Activated CD8-positive, alpha-beta T cell treated with anti-CD3 and anti-CD28 coated beads for 36 hours (primary cell): ENCODE results near the gene DCD. TPM values are rescaled to one million over a fixed set of nuclear protein-coding genes. Genes with fewer than 3 reads are reported as not detected.

ENCODE experiments used
- ATAC-seq: fragments of 200-7000 bp; cut with Tn5 transposase; one replicate; pipeline ENCODE4 v1.10.0; 2021; ENCODE audit warnings: mild to moderate bottlenecking, moderate library complexity
- CTCF ChIA-PET: fragments of 350-600 bp; sonication (Branson Sonifier 250); formaldehyde crosslinking; loops from one replicate; lab custom pipeline; 2021; ENCODE audit warnings: antibody characterized with exemption; lab: Charles Lee
- POLR2A ChIA-PET: fragments of 350-600 bp; sonication (Branson Sonifier 250); formaldehyde crosslinking; loops from one replicate; lab custom pipeline; 2021; ENCODE audit warnings: antibody characterized with exemption; lab: Charles Lee
- DNase-seq: peaks from one replicate; pipeline ENCODE4 v3.0.0-alpha.2; 2020
- H3K27ac Mint-ChIP-seq: one replicate; pipeline ENCODE4 v1.8.0; 2021; ENCODE audit warnings: mild to moderate bottlenecking, mixed read lengths
- H3K27me3 Mint-ChIP-seq: one replicate; pipeline ENCODE4 v1.8.0; 2021; ENCODE audit warnings: mixed read lengths
- H3K36me3 Mint-ChIP-seq: one replicate; pipeline ENCODE4 v1.8.0; 2021; ENCODE audit warnings: low read depth, mixed read lengths
- H3K4me1 Mint-ChIP-seq: one replicate; pipeline ENCODE4 v1.8.0; 2021; ENCODE audit warnings: low read depth, mixed read lengths
- H3K4me3 Mint-ChIP-seq: one replicate; pipeline ENCODE4 v1.8.0; 2021; ENCODE audit warnings: mild to moderate bottlenecking, moderate library complexity, mixed read lengths
- H3K9me3 Mint-ChIP-seq: one replicate; pipeline ENCODE4 v1.8.0; 2021; ENCODE audit warnings: mixed read lengths
- CTCF ChIP-seq: fragments of 200-600 bp; IDR thresholded peaks from one replicate; pipeline ENCODE4 v1.8.0; 2022; ENCODE audit warnings: antibody characterized with exemption, mild to moderate bottlenecking
- intact Hi-C: fragments of 100-400 bp; cut with micrococcal nuclease; formaldehyde crosslinking; loops from one replicate; pipeline ENCODE4 v1.10.0; 2022
- total RNA-seq, 2 experiments: library from RNA; stranded (reverse); gene quantifications; one replicate each; pipeline ENCODE4 v1.2.3, GENCODE V29; 2021

DCD gene
- total RNA-seq, 2 experiments from 2014 or later, result not detected

GRCh38 chr12:54663603-54664002, 15.4 kb upstream of the DCD start:
- Mint-ChIP-seq H3K27me3 (peaks cover 12% of the 10 kb centered on the region), H3K9me3 (no peaks in the 10 kb centered on the region), H3K4me1 (no peaks in the 10 kb centered on the region), H3K36me3 (no peaks in the 10 kb centered on the region), H3K27ac (no peak overlapping the region), H3K4me3 (no peak overlapping the region)
- no peak for DNase-seq
- ATAC-seq, result no peak
- no peak for TF ChIP-seq CTCF
- ChIA-PET POLR2A (no interaction called here), CTCF (no interaction called here)
- intact Hi-C loops, result no loop called here

DNA sequence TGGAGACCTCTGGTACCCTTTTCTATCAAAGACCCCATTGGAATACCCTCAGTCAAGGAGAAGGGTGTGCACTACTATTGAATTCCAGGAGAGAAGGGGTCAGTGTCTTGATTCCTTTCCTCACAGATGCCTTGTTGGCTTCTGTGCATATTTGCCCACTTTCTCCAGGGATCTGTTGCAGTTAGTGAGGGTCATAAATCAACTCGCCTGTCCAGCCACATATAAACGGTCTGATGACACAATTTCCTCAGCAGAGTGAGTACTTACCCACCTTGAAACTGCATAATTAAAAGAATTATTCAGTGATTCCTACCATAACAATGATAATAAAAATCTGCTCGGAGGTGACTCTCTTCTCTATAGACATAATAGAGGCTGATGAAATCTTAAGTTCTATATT, 13.9 kb upstream of the DCD start:
- Mint-ChIP-seq H3K36me3 (no peaks in the 10 kb centered on the region), H3K4me3 (no peak overlapping the region), H3K4me1 (no peaks in the 10 kb centered on the region), H3K9me3 (no peaks in the 10 kb centered on the region), H3K27ac (no peak overlapping the region), H3K27me3 (peaks cover 13% of the 10 kb centered on the region)
- no peak for DNase-seq
- no peak for TF ChIP-seq CTCF
- POLR2A ChIA-PET, result no interaction called here
- intact Hi-C loops, result no loop called here
- CTCF ChIA-PET, result interaction anchor here (0.8 to 1.6 kb wide), 2 partner anchors 40 to 66 kb away, joined by 3 read pairs; no protein-coding TSS in a partner anchor
- ATAC-seq, result no peak

DNA sequence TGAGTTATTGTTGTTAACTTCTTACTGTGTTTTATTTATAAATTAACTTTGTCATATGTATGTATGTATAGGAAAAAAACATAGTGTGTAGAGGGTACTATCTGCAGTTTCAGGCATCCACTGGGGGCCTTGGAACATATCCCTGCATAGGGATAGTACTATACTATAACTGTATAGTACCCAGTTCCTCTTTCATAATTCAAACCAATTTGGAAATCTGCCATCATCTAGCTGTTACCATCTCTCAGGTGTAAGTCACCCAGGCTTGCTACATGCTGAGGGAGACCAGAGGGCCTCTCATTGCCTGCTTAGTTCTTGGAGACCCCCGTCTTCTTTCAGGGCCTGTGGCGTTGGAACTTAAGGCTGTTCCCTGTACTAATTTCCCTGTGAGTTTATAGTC, 12.9 kb upstream of the DCD start:
- DNase-seq, result no peak
- no peak for ATAC-seq
- H3K27me3 Mint-ChIP-seq, result peaks cover 15% of the 10 kb centered on the region
- ChIA-PET POLR2A (no interaction called here), CTCF (interaction anchor here (0.8 kb wide), 1 partner anchor 41 kb away, joined by 3 read pairs; no protein-coding TSS in a partner anchor)
- no peak overlapping the region for H3K4me3 Mint-ChIP-seq
- H3K9me3 Mint-ChIP-seq, result no peaks in the 10 kb centered on the region
- intact Hi-C loops, result no loop called here
- H3K27ac Mint-ChIP-seq, result no peak overlapping the region
- H3K36me3 Mint-ChIP-seq, result no peaks in the 10 kb centered on the region
- TF ChIP-seq CTCF, result no peak
- no peaks in the 10 kb centered on the region for H3K4me1 Mint-ChIP-seq

DNA sequence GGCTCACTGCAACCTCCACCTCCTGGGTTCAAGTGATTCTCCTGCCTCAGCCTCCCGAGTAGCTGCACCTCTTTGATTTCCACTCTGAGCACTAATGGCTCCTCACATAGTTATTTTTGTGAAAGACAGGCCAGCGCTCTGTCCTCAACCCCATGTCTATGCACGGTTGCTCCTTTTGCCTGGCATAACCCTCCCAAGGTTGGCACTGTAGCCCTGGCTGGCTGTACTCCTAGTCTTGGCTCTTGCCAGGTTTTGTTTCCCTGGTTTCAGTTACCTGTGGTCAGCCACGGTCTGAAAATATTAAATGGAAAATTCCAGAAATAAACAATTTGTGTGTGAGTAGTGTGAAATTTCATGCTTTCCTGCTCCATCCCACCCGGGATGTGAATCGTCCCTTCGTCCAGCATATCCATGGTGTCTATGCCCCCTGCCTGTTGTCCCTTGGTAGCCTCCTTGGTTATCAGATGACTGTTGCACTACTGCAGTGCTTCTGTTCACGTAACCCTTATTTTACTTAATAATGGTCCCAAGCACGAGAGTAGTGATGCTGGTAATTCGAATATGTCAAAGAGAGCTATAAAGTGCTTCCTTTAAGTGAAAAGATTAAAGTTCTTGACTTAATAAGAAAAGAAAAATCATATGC, 12.3 kb upstream of the DCD start:
- CTCF ChIA-PET, result interaction anchor here (0.8 to 2.6 kb wide), 2 partner anchors 20 to 411 kb away, joined by 4 to 22 read pairs; no protein-coding TSS in a partner anchor

More for the DNA sequence above, 12.3 kb upstream of the DCD start:
- POLR2A ChIA-PET, result no interaction called here
- Mint-ChIP-seq H3K4me3 (no peak overlapping the region), H3K9me3 (no peaks in the 10 kb centered on the region), H3K27me3 (peaks cover 16% of the 10 kb centered on the region), H3K4me1 (no peaks in the 10 kb centered on the region), H3K36me3 (no peaks in the 10 kb centered on the region), H3K27ac (no peak overlapping the region)
- no peak for ATAC-seq
- no peak for DNase-seq
- intact Hi-C loops, result no loop called here
- no peak for TF ChIP-seq CTCF
